HG02623 (cell line): Measurements from ENCODE around the gene FBXO2.
"Not testable (repeated sequence)": the region's sequence is repeated elsewhere in the genome, so short reads cannot be mapped to it uniquely, and the experiment has no call there.

Experiments
- ATAC-seq: cut with Tn5 transposase; IDR thresholded peaks from one replicate; pipeline ENCODE4 v1.9.1; 2021; ENCODE audit warnings: moderate library complexity; ENCODE audit not compliant: unreplicated experiment

FBXO2 gene

DNA sequence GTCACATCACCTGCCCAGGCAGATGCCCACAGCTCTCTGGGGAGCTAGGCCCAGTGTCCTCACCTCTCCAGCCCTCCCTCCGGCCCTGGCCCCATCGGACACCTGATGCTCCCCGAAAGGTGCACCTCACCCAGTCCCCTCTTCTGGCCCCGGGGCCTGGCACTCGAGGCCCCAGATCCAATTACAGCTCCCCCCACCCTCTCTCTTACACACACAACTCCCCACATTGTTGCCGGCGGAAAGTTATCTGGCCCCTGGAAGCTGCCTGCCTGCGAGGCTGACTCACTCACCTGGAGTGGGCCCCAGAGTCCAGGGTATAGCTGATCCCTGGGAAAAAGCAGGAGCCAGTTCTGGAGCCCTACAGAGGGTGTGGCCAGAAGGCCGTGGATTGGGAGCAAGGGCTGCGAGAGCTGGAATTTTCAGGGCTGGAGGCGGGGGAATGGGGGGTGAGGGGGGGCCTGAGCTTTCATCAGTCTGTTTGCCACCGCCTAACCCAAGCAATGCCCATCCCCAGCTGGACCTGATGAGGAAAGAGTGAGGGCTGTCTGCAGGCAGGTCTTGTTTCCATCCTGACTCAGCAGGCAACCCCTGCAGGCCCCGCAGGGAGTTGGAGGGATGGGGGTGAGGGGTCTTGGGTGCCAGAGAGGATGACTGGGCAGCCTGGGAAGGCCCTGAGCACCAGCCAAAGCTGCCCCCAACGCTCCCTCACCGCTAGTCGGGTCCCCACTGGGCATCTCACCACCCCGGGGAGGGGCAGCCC lies 948 bp downstream of the FBXO2 start:
- no peak for ATAC-seq

DNA sequence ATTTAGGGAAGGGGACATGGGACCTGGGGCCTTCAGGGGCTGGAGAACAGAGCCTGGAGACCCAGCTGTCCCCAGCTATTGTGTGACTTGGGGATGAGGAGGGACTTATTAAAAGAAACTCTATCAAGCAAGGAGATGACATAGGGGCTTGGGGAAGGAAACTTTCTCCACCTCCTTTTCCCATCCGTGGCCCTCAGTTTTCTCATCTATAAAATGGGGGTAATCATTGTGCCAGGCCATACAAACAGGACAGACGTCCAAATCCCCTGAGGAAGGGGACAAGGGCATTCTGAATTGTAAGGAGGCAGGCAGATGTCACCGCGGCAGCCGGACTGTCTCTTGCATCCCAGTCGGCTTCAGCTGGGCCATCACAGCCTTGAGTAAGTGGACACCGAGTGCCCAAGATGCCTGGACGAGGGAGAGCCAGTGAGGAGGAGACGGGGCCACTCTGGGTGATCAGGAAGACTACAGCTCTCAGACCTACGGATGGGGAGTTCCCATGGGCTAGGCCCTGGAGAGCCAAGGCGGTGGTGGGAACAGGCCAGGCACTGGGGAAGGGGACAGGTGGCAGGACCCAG lies 1.9 kb downstream of the FBXO2 start:
- no peak for ATAC-seq

DNA sequence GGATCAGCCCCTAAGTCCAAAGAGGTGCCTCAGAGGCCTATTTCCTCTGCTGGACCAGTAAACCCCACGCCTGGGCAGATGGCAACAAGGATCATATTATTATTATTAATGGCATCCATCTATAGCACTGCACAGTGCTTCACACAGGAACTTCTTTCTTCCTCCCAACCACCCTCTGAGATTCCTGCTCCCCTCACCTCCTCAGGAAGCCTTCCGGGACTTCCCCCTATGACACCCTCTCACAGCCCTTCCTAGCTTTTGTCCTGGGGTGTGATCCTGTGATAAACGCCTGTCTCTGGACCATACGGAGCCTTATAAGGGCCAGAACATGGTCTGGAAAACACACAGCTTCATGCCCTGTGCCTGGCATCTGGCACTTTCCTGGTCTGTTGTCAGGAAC lies 3.2 kb downstream of the FBXO2 start:
- ATAC-seq: no peak

DNA sequence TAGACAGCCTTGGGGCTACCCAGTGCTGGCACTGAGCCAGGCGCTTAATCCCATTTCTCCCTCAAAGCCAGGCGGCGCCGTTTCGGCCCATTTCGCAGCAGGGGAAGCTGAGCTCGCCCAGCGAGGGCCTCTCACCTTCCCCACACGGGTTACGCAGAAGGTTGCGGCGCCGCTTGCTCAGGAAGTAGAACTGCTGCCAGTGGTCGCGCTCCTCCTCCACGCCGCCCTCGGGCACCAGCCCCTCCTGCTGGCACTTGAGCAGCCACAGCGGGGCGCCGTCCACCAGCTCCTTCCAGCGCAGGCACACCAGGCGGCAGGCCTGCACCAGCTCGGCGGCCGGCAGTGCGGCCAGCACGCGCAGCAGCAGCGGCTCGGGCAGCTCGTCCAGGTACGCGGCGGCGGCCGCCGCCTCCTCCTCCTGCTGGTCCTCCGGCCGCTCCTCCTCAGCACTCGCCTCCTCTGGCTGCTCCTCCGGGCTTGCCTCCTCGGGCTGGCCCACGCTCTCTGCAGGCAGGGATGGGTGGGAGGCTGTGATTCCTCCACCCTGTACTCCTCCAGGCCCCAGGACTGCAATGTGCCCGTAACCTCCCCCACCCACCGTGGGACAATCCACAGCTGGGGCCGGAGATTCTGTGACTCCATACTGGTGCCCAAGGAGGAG lies 3.8 kb downstream of the FBXO2 start:
- no peak for ATAC-seq

DNA sequence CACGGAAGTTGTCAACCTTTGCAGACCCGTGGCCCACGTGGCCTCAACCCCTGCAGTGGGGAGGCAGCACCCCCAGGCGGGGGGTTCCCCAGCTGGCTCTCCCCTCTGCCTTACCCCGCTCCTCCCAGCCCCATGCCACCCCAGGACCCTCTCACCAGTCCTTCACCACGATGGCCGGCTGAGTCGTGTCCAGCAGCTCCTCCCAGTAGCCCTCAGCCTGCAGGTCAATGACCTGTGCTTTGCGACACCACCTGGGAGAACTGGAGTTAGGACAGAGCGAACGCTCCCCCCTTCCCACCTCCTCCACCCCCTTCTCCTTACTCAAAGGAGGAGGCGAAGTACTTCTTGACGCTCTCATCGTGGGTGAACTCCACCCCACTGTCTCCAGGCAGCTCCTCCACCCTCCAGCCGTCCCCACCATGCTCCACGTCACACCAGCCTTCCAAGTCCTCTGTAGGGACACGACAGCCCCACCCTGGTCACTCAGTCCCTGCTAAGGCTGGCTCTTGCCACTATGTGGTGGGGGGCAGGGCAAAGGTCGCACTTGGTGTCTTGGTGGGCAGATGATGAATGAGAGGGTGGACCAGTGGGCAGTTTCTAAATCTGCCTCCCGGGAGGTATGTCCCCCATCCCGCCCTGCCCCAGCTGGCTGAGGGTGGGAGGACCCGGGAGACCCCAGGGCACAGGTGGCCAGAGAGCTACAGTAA lies 4.5 kb downstream of the FBXO2 start:
- no peak for ATAC-seq

DNA sequence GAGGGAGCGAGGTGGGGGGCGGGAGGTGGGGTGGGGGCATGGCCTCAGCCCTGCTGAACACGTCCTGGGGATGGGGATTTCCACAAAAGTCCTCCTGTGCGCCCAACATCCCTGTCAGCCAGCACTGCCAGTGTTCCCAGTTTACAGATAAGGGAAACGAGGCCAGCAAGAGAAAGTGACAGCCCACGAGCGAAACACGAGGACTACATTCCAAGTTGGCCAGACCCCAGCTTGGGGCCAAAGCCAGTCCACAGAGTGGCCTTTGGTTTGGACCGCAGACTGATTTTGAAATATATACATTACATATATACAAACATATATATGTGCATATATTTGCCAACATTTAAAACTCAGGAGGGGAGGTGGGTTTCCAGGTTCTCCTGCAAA lies 5.0 kb downstream of the FBXO2 start:
- ATAC-seq: no peak

DNA sequence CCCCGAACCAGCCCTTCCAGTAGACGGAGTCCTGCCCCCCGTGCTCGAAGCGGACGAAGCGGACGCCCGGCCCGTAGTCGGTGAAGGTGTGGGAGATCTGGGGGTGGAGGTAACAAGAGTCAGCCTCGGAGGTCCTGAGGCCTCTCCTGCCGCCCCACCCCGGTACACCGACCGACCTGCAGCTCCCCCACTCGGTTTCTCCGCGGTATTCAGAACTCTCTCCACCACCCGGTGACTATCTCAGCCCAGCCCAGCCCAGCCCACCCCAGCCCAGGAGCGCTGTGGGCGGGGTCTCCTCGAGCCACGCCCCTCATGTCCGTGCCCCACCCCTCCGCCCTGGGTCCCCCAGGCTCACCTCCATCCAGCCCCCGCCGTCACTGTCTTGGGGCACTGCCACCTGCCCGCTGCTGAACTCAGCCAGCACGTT lies 5.5 kb downstream of the FBXO2 start:
- ATAC-seq: no peak

DNA sequence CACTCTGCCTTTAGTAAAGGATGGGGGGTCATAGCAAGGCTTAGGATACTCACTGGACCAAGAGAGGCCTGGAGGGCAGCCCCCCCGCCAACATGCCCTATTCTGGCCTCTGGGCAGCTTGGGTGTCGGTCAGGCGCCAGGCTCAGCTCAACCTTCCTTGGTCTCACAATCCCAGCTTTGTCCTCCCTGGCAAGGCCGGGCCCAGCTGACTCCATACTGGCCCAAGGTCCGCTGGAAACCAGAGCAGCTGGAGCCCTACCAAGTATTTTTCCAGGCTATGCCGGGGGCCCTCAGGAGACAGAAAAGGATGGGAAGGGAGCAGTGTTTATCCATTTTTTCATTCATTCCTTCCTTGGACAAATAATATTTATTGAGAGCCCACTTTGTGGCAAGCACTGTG lies 6.2 kb downstream of the FBXO2 start:
- ATAC-seq: no peak

DNA sequence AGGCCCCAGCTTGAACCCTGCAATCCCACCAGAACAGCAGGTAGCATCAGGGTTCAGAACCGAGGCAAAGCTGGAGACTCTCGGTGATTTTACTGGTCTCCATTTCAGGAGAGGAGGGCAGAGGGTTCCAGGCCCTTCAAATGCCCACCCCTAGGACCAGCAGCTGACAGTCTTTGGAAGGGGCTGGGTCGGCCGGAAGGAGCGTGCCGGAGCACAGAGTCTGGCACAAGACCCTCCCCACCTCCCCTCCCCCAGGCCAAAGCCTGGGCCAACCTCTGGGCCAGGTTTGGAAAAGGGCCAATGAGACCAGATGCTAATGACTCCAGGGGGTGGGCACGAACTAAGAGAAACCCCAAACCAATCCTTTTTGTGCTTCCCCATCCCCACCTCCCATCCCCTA lies 6.9 kb downstream of the FBXO2 start:
- no peak for ATAC-seq

DNA sequence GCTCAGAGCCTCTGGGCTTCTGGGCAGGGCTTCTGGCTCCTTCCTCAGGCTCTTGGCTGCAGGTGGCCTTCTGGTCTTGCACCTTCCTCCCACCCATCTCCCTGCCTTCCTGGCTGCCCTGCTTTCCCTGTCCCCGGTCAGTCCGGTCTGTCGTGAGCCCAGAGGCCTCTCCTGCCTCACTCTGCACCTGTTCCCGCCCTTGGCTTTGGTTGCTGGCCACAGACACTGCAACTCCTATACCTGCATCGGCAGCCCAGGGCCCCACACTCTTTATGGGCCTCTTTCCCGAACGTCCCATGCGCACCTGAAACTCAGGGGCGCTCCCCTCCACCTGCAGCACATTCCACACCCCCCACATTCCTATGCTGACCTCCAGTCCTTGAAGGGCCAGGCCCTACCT lies 7.9 kb downstream of the FBXO2 start:
- ATAC-seq: no peak

DNA sequence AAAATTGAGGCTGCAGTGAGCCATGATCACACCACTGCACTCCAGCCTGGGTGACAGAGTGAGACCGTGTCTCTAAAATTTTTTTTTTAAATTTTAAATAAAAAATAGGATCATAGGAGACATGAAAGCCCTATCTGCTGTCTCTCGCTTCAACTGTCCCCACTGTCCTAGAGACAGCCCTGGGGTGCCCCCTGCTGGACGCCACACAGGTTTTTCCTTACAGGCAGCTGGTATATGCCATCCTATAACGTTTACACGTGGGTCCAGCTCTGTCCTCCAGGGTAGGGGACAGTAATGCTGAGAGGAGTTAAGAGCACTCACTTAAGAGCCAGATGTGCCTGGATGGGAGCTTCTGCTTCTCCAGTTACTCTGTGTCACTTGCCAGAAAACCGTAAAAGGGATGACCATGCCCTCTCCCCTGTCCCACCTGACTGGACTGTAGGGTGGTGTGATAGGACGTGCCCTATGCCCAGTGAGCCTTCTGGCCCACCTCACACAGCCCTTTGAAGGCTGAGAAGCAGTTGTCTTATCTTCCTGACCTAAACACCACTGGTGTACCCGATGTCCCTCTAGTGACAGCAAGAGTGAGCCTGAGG lies 8.5 kb downstream of the FBXO2 start:
- ATAC-seq: no peak

DNA sequence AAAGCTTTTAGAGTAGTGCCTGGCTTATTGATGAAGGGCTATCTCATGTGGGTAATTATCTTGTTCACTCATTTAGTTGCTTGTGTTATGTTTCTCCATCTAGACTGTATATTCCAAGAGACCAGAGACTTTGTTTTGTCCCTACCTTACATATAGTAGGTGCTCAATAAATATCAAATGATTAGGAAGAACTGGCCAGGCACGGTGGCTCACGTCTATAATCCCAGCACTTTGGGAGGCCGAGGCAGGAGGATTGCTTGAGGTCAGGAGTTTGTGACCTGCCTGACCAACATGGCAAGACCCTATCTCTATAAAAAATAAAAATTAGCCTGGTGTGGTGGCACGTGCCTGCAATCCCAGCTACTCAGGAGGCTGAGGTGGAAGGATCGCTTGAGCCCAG lies 9.0 kb downstream of the FBXO2 start:
- no peak for ATAC-seq

DNA sequence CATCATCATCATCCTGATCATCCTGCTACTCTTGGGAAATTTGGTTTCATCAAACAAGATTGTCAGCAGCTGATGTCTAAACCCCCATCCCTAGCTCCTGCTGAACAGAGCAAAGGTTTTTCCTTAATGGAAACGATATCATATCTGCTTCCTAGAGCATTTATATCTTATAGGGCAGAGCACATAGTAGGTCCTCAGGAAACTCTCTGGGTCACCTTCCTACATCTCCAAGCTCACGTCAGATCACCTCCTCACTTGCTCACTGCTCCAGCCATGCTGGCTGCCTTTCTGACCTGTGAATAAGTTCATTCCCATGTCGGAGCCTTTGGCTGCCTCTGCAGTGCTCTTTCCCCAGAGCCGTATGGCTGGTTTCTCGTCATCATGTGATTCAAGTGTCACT lies 10.4 kb downstream of the FBXO2 start:
- no peak for ATAC-seq

DNA sequence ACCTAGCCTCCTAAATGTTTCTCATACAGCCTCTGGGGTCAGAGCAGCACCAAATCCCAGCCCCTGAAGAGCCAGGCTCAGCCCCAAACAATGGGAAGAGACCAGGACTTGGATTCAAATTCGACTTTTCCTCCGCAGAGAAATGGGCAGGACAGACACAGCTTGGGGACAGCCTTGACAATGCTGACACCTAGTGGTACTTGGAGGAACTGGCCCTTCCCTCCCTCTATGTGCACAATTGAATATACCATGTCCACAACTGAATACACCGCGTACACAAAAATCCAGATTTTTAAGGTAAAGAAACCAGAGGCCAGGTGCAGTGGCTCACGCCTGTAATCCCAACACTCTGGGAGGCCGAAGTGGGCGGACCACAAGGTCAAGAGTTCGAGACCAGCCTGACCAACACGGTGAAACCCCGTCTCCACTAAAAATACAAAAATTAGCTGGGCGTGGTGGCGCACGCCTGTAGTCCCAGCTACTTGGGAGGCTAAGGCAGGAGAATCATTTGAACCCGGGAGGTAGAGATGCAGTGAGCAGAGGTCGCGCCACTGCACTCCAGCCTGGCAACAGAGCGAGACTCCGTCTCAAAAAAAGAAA lies 11.7 kb downstream of the FBXO2 start:
- ATAC-seq: not testable (repeated sequence)

DNA sequence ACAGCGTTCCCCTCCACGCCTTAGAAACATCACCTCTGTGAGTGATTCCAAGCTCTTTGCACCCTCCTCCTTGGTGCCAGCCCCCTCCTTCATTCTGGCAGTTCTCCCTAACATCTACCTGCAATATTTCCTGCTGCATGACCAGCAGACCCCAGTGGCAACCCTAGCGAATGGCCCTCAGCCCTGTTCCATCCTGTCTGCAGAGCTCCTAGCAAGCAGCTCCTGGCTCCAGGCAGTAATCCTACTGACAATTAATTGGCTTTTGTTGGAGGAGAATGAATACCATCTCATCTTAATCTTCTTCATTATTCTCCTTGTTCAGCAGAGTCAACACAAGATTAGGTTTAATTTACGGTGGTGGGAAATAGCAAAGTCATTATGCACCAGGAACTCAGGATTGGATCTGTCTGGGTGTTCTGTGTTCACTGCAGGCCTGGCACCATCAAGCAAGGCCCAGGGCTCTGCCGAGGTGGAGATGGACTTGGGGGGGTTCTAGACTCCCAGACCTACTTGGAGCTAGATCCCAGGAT lies 12.4 kb downstream of the FBXO2 start:
- ATAC-seq: no peak

DNA sequence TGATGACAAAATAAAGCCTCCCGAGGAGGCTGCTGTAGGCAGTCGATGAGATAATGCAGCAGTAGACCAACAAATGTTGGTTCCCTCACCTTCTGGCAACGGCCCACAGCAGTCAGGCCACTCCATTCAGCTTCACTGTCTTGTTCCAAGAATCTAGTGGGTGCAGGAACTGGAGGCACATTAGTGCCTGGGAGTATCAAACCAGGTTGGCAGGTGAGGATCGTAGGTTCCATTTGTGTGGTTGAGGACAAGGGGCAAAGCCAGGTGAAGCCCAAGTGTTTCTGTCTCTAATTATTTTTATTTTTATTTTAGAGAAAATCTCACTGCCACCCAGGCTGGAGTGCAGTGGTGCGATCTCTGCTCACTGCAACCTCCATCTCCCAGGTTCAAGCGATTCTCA lies 13.3 kb downstream of the FBXO2 start:
- ATAC-seq: no peak

DNA sequence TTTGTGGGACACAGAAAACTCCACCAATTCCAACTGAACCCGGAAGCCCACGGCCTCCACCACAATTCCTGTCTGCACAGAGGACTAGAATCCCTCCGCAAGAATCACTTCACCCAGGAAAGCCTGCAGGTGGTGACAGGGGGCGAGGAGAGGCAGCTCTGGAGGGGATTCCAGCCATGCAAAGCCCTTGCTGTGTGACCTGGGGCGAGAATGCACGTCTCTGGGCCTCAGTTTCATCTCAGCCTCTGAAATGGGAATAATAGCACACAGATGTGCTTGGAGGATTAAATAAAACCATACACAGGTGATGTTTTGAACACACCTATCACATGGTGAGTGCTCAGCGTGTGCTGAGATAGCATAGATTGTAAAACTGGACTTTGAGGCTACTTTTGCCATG lies 14.1 kb downstream of the FBXO2 start:
- ATAC-seq: no peak

DNA sequence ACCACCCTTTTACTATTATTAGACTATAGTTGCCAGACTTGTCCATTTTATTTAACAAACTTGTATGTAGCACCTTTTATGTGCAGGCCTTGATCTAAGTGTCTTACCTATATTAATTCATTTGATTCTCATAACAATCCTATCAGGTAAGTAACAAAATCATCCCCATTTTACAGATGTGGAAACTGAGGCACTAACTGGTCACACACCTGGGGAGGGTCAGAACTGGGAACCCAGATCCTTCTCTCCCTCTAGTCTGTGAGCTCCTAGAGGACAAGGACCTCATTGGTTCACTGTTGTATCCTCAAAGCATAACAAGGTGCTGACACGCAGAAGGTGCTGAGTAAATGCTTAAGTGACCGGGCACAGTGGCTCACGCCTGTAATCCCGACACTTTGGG lies 14.9 kb downstream of the FBXO2 start:
- ATAC-seq: no peak

DNA sequence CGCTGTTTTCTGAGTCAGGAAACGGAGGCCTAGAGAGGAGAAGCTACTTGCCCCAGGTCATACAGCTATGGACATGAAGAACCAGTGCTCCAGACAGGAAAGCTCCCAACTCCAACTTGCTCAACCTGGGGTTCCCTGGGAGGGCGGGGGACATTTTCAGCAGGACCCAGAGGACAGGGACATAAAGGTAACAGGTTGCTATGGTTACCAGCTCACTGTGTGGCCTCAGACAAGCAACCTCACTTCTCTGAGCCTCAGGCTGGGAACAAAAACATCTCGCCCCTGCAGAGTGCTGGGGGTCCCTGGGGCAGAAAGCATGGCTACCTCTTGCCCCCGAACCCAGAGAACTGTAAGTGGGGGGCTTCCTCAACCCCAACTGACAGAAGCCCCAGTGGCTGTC lies 16.1 kb downstream of the FBXO2 start:
- no peak for ATAC-seq

DNA sequence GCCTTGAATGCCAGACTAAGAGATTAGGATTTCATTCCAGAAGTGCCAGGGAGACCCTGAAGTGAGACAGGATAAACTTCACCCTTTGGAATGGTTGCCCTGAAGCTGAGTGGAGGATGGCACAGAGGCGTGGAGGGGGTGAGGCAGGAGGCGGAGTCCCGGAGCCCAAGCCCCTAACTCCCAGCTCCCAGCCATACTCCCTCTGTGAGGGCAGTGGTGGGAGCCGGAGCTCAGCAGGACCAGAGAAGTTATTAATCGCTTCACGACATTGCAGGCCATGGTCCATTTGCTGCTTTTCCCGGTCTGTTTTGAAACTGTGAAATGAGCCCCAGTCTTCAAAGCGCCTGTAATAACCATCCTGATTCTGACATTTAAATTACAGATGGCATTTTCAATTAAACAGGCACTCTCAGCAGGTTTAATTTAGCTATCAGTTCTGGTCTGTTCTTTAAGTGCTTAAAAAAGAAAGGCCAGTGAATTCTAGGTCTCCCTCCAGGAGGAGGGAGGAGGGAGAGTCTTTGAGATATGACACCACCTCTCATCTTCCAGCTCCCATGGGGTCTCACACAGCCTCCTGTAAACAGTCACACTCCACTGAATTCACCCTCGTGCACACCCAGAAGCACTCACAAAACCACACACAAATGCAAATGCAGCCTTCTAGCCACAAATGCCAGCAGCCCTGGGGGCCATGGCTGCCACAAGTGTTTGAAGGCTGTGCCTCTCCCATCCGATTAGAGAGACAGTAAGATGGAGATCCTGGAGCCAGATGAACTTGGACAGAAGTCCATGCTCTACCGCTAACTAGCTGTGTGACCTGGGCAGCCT lies 19.6 kb downstream of the FBXO2 start:
- ATAC-seq: no peak
